A673 (cell line): ENCODE data around the gene MAP4K5.

Source experiments
- CTCF ChIP-seq: fragments of 300-800, 200-600 bp; sonication (generic); conservative IDR thresholded peaks from 2 replicates; pipeline ENCODE4 v1.5.1; 2017; ENCODE audit warnings: low read depth, mild to moderate bottlenecking, antibody characterized with exemption, low read length, moderate library complexity, mixed read lengths
- EZH2 ChIP-seq: fragments of 200-600 bp; sonication (generic); IDR thresholded peaks from 2 replicates; pipeline ENCODE4 v1.6.1; 2017; ENCODE audit warnings: borderline replicate concordance, low read depth, mild to moderate bottlenecking, mixed read lengths, antibody characterized with exemption, low read length; ENCODE audit not compliant: poor library complexity, severe bottlenecking

GRCh38 chr14:50462111-50462510, 70.3 kb downstream of the MAP4K5 start:
- TF ChIP-seq EZH2 (no peak), CTCF (no peak)
